Endothelial cell of hepatic sinusoid (primary cell): Measurements from ENCODE around the gene NARS2.
"Not testable (repeated sequence)": the region's sequence is repeated elsewhere in the genome, so short reads cannot be mapped to it uniquely, and the experiment has no call there.

Source experiments
- in situ Hi-C: cut with HindIII; loops from 2 replicates; pipeline ENCODE4 v1.10.0; 2017; ENCODE audit warnings: low sequenced_read_pairs

Gene NARS2

DNA sequence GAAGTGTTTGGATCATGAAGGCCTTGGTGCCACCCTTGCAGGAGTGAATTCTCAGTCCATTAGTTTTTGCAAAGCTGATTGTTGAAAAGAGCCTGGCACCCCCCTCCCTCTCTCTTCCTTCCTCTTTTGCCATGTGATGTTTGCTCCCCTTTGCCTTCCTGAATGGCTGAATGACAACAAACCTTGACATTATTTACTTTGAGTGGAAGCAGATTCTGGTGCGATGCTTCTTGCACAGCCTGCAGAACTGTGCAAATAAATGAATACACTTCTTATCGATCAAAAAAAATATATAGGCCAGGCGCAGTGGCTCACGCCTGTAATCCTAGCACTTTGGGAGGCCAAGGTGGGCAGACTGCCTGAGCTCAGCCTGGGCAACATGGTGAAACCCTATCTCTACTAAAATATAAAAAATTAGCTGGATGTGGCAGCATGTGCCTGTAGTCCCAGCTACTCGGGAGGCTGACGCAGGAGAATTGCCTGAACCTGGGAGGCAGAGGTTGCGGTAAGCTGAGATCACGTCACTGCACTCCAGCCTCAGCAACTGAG is 2.0 kb upstream of the NARS2 start:
- in situ Hi-C loops, result no loop called here

GRCh38 chr11:78575478-78575877 is 814 bp upstream of the NARS2 start:
- in situ Hi-C loops, result no loop called here

DNA sequence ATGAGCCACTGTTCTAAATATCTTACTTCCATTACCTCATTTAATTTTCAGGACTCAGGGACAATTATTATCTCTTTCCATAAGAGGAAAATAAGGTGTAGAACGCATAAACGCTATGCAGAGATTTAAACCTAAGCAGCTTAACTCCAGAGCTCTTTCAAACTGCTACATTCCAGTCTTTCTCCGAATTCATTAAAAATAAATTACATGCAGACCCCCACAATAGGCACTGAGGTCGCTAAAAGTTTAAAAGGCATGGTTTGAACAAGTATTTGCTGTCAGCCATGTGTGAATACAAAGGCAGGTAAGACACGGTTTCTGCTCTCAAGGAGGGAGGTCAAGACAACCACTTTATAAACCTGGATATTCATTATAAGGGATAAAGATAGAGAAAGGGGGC is 983 bp downstream of the NARS2 start:
- in situ Hi-C loops, result no loop called here

DNA sequence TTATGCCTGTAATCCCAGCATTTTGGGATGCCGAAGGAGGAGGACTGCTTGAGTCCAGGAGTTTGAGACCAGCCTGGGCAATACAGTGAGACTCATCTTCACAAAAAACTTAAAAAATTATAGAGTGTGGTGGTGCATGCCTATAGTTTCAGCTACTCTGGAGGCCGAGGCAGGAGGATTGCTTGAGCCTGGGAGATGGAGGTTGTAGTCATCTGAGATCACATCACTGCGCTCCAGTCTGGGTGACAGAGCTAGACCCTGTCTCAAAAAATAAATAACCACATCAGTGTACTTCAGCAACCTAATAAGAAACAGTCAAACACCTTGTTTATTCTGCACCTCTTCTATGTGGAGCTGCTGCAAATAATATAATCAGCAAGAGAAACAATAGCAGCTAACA is 1.4 kb downstream of the NARS2 start:
- in situ Hi-C loops, result no loop called here

DNA sequence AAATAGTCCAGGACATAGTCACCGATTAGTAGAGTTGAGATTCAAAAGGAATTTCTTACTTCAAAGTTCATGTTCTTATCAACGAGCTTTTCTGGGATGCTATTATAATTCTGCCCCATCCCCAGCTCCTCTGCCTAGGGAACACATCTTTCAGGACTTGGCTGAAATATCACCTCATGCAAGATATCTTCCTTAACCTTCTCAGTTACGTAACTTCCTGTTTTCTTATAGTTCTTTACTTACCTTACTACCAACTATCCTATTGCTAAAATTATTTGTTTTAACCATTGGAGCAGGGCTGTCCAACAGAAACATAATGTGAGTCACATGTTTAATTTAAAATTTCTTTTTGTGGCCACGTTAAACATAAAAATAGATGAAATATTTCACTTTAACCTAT is 2.3 kb downstream of the NARS2 start:
- in situ Hi-C loops, result no loop called here

DNA sequence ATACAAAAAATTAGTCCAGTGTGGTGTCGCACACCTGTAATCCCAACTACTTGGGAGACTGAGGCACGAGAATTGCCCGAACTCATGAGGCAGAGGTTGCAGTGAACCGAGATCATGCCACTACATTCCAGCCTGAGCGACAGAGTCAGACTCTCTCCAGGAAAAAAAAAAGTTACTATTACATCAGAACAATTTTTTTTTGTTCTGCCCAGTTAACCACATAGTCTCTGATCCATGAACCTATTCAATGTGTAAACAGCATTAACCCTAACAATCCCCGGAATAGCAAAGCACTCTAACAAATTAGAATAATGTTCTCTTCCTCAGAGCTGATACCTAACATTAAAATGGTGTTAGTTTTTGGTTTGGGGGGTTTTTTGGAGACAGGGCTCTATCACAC is 4.6 kb downstream of the NARS2 start:
- in situ Hi-C loops, result no loop called here

GRCh38 chr11:78567209-78567608 is 7.5 kb downstream of the NARS2 start:
- in situ Hi-C loops, result no loop called here

DNA sequence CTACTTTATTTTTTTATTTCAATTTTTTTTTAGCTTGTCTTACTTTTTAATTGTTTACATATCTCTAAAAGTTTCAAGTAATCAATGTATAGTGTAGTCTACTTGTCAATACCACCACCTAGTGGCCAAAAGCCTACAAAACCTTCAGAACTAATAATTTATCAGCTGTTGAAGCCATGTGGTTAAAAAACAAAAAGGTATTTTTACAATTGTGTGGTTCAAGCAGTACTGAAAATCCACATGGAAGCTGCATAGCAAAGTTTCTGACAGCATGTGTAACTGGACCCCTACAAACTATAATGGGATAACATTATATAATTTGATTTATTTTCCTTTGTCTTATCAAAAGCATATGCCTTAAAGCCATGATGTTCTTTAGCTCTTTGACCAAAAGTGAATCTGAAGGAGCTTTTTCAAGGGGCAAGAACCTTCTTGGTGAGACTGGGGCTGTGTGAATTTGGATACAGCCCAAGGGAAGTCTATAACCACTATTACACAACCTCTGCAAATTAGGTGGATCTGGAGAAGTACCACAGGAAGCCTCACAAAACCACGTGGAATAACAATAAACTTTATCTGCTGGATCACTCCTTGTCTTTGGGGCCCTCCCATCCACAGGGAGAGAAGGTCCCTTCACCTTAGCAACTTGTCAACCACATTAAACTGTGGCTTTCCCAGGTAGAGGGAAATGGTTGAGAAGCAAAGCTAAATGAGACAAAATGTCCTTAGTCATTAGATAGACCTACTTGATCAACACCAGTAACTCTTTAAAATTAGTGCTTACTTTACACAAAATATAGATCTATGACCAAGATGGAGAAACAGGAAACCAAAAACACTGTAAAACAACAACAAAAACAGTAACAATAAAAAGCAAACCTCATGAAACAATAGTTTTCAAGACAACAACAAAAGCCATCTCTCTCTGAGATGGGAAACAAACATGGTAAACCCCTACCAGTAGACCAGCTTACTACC is 9.9 kb downstream of the NARS2 start:
- in situ Hi-C loops, result no loop called here

GRCh38 chr11:78564037-78564436 is 10.6 kb downstream of the NARS2 start:
- in situ Hi-C loops, result not testable (repeated sequence)

- in situ Hi-C loops, result not testable (repeated sequence)
Observed at GRCh38 chr11:78563090-78563489, 11.6 kb downstream of the NARS2 start.

DNA sequence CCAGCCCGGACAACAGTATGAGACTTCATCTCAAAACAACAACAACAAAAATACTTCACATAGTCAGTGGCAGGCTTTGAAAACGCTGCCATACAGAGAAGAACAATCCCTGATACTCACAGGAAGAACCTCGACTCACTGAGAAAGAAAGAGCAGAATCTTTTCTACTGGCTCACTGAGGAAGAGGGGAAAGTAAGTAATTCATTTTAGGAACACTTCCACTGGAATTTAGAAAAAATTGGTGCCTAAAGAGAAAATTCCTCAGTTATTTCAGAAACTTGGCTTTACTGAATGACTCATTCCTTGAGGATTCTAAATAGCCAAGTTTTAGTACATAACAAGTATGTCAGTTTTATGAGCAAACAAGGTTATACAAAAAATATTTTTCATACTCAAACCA is 12.3 kb downstream of the NARS2 start:
- in situ Hi-C loops, result no loop called here

DNA sequence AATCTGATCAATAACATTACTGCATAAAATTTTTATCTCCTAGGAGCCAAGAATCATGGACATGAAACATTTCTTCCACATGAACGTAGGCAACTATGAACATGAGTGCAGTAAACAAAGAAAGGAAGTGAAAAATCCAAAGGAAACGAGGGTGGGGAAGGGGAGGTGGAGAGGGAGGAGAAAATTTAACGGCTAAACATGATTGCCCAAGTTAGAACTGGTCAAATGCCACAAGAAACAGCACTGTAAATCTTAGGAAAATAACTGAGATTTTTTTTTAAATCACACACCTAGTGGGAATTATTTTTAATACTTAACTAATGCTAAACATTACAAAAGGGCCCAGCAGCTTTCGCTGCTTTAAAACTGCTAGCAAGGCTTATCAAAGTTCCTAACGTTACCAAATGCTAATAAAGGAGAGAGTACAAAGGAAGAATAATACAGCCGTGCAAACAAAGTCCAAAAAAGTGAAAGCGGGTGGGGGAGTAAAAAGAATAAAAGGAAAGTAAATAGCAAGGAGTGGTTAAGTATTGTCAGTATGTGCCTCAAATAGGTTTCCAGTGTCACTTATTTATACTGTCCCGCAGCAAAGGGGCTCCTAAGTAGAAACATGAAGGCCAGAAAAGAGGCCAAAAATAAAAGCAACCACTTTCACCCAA is 13.7 kb downstream of the NARS2 start:
- in situ Hi-C loops, result no loop called here

GRCh38 chr11:78560153-78560552 is 14.5 kb downstream of the NARS2 start:
- in situ Hi-C loops, result no loop called here

DNA sequence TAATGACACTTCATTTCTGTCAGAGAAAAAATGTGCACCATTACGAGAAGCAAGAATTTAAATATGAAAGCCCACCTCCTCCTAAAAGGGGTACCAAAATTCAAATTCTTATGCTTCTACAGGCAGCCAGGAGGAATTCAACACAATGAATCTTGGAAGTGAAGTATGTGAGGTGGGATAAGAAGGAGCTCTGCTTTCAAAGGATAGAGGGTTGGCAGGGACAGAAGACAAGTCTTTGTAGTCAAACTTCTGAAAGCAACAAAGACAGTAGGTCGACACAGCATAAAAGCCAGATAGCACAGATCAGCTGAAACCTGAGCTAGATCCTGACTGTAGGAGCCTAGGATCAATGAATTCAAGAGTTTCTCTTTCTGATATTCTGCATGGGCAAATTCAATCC is 17.4 kb downstream of the NARS2 start:
- in situ Hi-C loops, result no loop called here

- in situ Hi-C loops, result no loop called here
Observed at GRCh38 chr11:78555592-78555991, 19.1 kb downstream of the NARS2 start.

DNA sequence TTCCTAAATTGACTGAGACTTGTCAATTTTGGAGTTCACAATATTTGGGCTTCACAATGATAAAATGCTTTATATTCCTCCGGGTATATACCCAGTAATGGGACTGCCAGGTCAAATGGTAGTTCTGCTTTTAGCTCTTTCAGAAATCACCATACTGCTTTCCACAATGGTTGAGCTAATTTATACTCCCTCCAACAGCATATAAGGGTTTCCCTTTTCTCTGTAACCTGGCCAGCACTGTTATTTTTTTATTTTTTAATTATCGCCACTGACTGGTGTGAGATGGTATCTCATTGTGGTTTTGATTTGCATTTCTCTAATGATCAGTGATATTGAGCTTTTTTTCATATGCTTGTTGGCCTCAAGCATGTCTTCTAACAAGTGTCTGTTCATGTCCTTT is 21.8 kb downstream of the NARS2 start:
- in situ Hi-C loops, result no loop called here

DNA sequence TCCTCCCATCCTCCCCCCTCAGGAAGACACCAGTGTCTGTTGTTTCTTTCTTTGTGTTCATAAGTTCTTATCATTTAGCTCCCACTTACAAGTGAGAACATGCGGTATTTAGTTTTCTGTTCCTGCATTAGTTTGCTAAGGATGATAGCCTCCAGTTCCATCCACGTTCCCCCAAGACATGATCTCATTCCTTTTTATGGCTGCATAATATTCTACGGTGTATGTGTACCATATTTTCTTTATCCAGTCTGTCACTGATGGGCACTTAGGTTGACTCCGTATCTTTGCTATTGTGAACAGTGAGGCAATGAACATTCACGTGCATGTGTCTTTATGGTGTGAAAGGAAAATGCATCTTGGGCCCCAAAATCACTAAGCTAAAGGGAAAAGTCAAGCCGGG is 22.5 kb downstream of the NARS2 start:
- in situ Hi-C loops, result not testable (repeated sequence)

- in situ Hi-C loops, result no loop called here
Observed at GRCh38 chr11:78551066-78551465, 23.6 kb downstream of the NARS2 start.

DNA sequence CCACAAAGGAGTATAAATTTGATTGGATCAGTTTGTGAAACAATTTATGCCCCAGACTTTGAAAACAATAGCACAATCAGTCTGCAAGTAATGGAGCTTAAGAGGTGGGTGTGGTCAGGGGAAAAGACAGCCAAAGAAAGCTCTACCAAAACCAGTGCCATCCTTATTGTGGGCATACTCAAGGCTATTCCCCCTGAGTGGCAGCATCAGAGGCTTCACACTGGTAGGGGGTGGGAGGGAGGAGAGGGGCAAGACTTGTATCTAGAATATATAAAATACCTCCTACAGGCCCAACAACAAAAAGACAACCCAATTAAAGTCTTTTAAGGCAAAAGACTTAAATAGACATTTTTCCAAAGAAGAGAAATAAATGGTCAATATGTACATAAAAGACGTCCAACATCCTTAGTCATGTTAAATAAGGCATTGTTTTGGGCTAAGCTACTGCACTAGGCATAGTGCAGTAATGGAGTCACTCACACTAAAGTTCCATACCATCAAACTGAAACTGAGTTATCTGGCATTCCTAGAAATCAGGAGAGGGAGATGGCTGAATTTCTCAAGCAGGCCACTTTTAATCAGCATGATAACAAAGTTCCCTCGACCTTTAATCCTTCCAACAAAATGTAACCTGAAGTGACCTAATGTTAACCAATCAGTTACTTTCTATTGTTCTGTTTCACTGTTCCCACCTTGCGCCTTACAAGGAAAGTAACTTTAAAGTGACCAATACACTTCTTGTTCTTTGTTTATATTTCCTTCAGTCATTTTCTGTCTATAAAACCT is 24.8 kb downstream of the NARS2 start:
- in situ Hi-C loops, result loop anchor here (5.0 kb wide), 1 partner anchor 98 kb away; no protein-coding TSS in a partner anchor

DNA sequence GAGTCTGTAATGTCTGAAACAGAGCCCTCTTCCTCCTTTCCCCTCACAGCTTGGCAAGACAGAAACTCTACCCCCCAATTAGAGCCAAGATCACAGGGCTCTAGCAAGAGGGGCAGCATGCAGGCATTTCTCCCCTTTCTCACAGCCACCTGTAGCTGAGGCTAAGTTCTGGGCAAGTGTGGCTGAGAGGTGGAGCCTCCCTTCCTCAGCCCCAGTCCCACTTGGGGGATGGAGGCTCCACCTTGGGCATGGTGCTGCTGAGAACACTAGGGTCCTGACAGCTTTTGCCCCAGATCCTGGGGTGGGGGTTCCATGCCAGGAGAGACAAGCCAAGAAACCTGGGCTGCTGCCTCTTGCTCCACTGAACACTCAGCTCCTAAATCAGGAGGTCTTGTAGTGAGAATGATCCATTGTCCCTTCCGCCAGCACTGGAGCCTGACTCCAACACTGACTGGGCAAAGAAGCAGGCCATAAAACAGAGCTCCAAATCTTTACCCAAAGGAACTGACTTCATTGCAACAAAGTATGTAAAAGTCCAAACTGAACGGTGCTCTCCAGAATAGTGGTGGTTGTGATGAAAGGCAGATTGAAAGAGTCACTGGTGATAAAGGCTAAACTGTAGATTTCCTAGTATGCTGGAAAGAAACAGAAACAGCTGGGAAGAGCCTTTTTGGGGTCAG is 25.6 kb downstream of the NARS2 start:
- in situ Hi-C loops, result loop anchor here (5.0 kb wide), 1 partner anchor 97 kb away; no protein-coding TSS in a partner anchor
